ENCODE results near the gene GALC. TPM values are rescaled to one million over a fixed set of nuclear protein-coding genes. Genes with fewer than 3 reads are reported as not detected.

Gene GALC
- polyA plus RNA-seq, 1 donor (not counting 4 experiments of a cell fraction or from before 2014, with no cell fraction given), result 7.9 TPM

- H3K9me3 ChIP-seq (ENCODE audit: control insufficient read depth, low read depth, low read length), result no peaks in the 10 kb centered on the region
- H3K27me3 ChIP-seq (ENCODE audit: control insufficient read depth, extremely low read depth, insufficient read depth, low read length), result no peaks in the 10 kb centered on the region
- no peaks in the 10 kb centered on the region for H3K79me2 ChIP-seq (ENCODE audit: control insufficient read depth, insufficient read depth, low read length)
- no peaks in the 10 kb centered on the region for H4K20me1 ChIP-seq (ENCODE audit: control insufficient read depth, extremely low read depth, insufficient read depth, low read length)
- no peaks in the 10 kb centered on the region for H3K36me3 ChIP-seq (ENCODE audit: control insufficient read depth in 2 of 2, extremely low read depth in 1 of 2, insufficient read depth in 2 of 2, low read length in 2 of 2)
- no peak overlapping the region for H3K4me2 ChIP-seq (ENCODE audit: control insufficient read depth, extremely low read depth, insufficient read depth, low read depth, low read length)
- no peak overlapping the region for H2AFZ ChIP-seq (ENCODE audit: control insufficient read depth, low read length)
- H3K27ac ChIP-seq (ENCODE audit: control insufficient read depth, insufficient read depth, low read length), result no peak overlapping the region
- no peaks in the 10 kb centered on the region for H3K9me1 ChIP-seq (ENCODE audit: control insufficient read depth, extremely low read depth, insufficient read depth, low read length)
- no peak for TF ChIP-seq EZH2 (IDR thresholded peaks at IDR 0.05; ENCODE audit: low read length)
- peak in 2 of 3 experiments; percentile 34 to 54 for TF ChIP-seq CTCF (optimal IDR thresholded peaks at IDR 0.05 in 1 of 3, IDR thresholded peaks at IDR 0.05 in 1 of 3, conservative IDR thresholded peaks at IDR 0.05 in 1 of 3; ENCODE audit: extremely low read depth in 1 of 3, insufficient read depth in 2 of 3, low read length in 3 of 3)
- DNase-seq (ENCODE audit: low read depth, low spot score) (no peak), FAIRE-seq (no peak)
- H3K4me1 ChIP-seq (ENCODE audit: control insufficient read depth, extremely low read depth, insufficient read depth, low read length), result no peaks in the 10 kb centered on the region
- dilution Hi-C loops (cut with MboI; ENCODE audit: extremely low pct_ligation_motif_present, low sequenced_read_pairs), result no loop called here
- H3K9ac ChIP-seq (ENCODE audit: control insufficient read depth, extremely low read depth, insufficient read depth, low read length), result no peak overlapping the region
- no peak overlapping the region for H3K4me3 ChIP-seq (ENCODE audit: control insufficient read depth in 2 of 3, extremely low read depth in 1 of 3, insufficient read depth in 2 of 3, low read depth in 1 of 3, low read length in 3 of 3)
Measured at GRCh38 chr14:87896393-87897380, 96.3 kb downstream of the GALC start.

- no peaks in the 10 kb centered on the region for H3K27me3 ChIP-seq (ENCODE audit: control insufficient read depth, extremely low read depth, insufficient read depth, low read length)
- no peak overlapping the region for H3K4me2 ChIP-seq (ENCODE audit: control insufficient read depth, extremely low read depth, insufficient read depth, low read depth, low read length)
- H3K4me3 ChIP-seq (ENCODE audit: control insufficient read depth in 2 of 3, extremely low read depth in 1 of 3, insufficient read depth in 2 of 3, low read depth in 1 of 3, low read length in 3 of 3), result no peak overlapping the region
- H3K36me3 ChIP-seq (ENCODE audit: control insufficient read depth in 2 of 2, extremely low read depth in 1 of 2, insufficient read depth in 2 of 2, low read length in 2 of 2), result no peaks in the 10 kb centered on the region
- FAIRE-seq (no peak), DNase-seq (ENCODE audit: low read depth, low spot score) (no peak)
- no peak overlapping the region for H2AFZ ChIP-seq (ENCODE audit: control insufficient read depth, low read length)
- no peaks in the 10 kb centered on the region for H3K9me1 ChIP-seq (ENCODE audit: control insufficient read depth, extremely low read depth, insufficient read depth, low read length)
- H4K20me1 ChIP-seq (ENCODE audit: control insufficient read depth, extremely low read depth, insufficient read depth, low read length), result no peaks in the 10 kb centered on the region
- H3K79me2 ChIP-seq (ENCODE audit: control insufficient read depth, insufficient read depth, low read length), result no peaks in the 10 kb centered on the region
- dilution Hi-C loops (cut with MboI; ENCODE audit: extremely low pct_ligation_motif_present, low sequenced_read_pairs), result no loop called here
- H3K9ac ChIP-seq (ENCODE audit: control insufficient read depth, extremely low read depth, insufficient read depth, low read length), result no peak overlapping the region
- H3K9me3 ChIP-seq (ENCODE audit: control insufficient read depth, low read depth, low read length), result no peaks in the 10 kb centered on the region
- no peaks in the 10 kb centered on the region for H3K4me1 ChIP-seq (ENCODE audit: control insufficient read depth, extremely low read depth, insufficient read depth, low read length)
- TF ChIP-seq CTCF (optimal IDR thresholded peaks at IDR 0.05 in 1 of 3, IDR thresholded peaks at IDR 0.05 in 1 of 3, conservative IDR thresholded peaks at IDR 0.05 in 1 of 3; ENCODE audit: extremely low read depth in 1 of 3, insufficient read depth in 2 of 3, low read length in 3 of 3) (no peak), EZH2 (IDR thresholded peaks at IDR 0.05; ENCODE audit: low read length) (no peak)
- H3K27ac ChIP-seq (ENCODE audit: control insufficient read depth, insufficient read depth, low read length), result no peak overlapping the region
Measured at GRCh38 chr14:87894920-87895319, 98.1 kb downstream of the GALC start.
